IPS-NIHi7 (cell line): ENCODE measurements around the gene ZNF682.
"Not testable (repeated sequence)": the region's sequence is repeated elsewhere in the genome, so short reads cannot be mapped to it uniquely, and the experiment has no call there.

Experiments used
- DNase-seq: peaks from one replicate; pipeline ENCODE4 v3.0.0; 2012; ENCODE audit warnings: mixed read lengths; ENCODE audit errors: extremely low spot score

The ZNF682 gene

GRCh38 chr19:19997656-19998268 is 41.5 kb downstream of the ZNF682 start:
- DNase-seq, result peak; percentile 81

GRCh38 chr19:19966862-19967261 is 72.4 kb downstream of the ZNF682 start:
- DNase-seq, result no peak

- not testable (repeated sequence) for DNase-seq
These were observed 73.2 kb downstream of the ZNF682 start for GRCh38 chr19:19966126-19966525.

- DNase-seq, result no peak
These were observed 74.9 kb downstream of the ZNF682 start for GRCh38 chr19:19964416-19964815.

GRCh38 chr19:19959151-19959799 is 80.0 kb downstream of the ZNF682 start:
- not testable (repeated sequence) for DNase-seq

GRCh38 chr19:19957766-19958165 is 81.5 kb downstream of the ZNF682 start:
- DNase-seq, result not testable (repeated sequence)

- DNase-seq, result peak; percentile 80
These were observed 82.8 kb downstream of the ZNF682 start for GRCh38 chr19:19956434-19957075.

- no peak for DNase-seq
These were observed 84.1 kb downstream of the ZNF682 start for GRCh38 chr19:19955208-19955607.
